EL (cell line): ENCODE data around the gene TPCN2.
A peak's percentile ranks its signal among the peaks of the same experiment; 100 is the strongest.

ENCODE experiments used
- DNase-seq: peaks from one replicate; pipeline ENCODE4 v3.0.0-alpha.2; 2016

TPCN2 gene

GRCh38 chr11:69010964-69011623 is 37.6 kb upstream of the TPCN2 start:
- peak; percentile 91 for DNase-seq

GRCh38 chr11:69011624-69012091 is 37.1 kb upstream of the TPCN2 start:
- no peak for DNase-seq

GRCh38 chr11:69012092-69013008 is 36.4 kb upstream of the TPCN2 start:
- DNase-seq: peak; percentile 74

GRCh38 chr11:69013009-69013951 is 35.5 kb upstream of the TPCN2 start, which contains the start of gene MRGPRF:
MRGPRF (minus strand) TSS chr11:69013246; CDS start chr11:69009901, 3,345 bp downstream.
- peak; percentile 92 for DNase-seq

GRCh38 chr11:69014084-69014851 is 34.5 kb upstream of the TPCN2 start:
- no peak for DNase-seq

GRCh38 chr11:69014898-69015549 is 33.7 kb upstream of the TPCN2 start:
- no peak for DNase-seq

DNA sequence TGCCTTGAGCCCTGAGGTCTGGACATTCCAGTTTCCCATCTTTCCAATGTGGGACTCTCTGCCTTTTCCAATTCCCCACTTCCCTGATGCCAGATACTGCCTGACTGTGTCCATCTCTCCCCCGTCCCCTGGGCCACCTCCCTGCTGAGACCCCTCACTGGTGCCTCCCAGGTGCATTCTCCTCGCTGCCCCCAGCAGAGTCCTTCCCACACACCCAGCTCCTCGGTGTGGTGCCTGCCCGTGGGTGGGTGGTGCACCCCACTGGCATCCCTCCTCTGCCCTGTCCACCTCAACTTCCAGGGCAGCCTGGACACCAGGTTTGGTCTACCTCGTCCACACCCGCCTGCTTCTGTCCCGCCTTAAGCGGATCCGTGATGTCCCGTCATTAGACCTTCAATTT is 30.8 kb upstream of the TPCN2 start:
- DNase-seq: no peak

DNA sequence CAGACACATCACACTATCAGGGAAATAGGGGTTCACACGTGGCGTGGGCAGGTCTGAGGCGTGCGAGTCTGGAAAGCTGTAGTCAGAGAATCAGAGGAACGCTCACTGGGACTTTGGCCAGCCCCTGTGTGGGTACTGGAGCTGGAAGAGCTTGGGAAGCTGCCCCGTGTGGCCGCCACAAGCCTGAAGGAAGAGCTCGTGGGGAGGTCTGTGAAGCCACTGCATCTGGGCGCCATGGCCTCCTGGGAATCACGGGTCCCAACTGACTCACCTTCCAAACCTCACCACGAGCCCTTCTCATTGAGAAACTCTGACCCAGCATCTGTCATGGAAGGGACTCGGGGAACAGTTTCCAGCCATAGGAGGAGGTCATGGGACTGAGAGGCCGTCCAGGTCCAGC is 29.8 kb upstream of the TPCN2 start:
- DNase-seq: peak; percentile 50

- no peak for DNase-seq
Measured at GRCh38 chr11:69022260-69022659, 26.5 kb upstream of the TPCN2 start.

DNA sequence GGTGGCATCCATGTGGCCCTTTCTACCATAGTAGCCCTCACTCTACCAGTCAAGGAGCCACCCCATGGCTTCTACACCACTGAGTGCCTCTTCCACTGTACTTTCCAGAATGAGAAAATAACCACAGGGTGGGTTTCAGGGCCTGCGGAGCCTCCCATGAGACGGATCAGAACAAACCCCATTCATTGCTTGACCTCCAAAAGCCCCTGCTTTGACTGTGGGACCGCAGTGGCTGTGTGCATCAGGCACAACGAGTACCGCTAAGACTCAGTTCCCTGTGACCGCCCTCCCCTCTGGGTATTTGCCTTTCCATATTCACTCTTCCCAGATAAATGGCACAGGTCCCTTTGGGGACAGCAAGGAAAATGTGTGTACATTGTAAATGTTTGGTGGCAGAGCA is 24.2 kb upstream of the TPCN2 start:
- no peak for DNase-seq

DNA sequence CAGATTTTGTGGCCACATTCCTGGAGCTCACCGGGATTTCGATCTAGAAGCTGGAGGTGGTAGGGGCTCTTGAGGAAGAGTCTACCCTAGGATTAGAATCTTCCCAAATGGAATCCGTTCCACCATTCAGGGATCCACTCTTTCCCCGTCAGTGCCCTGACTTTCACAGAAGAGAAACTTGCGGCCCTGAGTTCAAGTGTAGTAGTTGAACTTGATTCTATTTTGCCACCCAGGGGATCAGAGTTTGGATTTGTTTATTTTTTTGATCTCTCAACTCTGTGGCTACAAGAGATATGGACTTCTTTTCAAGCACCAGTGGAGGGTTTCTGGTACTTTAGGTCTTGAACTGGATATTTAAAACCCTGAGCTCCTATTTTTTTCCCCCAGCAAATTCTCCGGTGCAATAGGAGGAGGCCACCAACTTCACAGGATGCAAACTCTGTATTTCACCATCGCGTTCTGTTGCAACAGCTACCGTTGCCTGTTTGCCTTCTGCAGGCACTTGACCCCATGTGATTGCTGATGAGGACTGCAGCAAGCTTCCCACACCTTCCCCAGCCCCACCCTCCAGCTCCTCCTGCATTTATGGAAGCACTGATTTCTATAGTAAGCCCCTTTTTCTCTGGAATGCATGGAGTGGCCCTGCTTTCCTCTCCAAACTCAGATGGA is 20.9 kb upstream of the TPCN2 start:
- DNase-seq: no peak

GRCh38 chr11:69030301-69030700 is 18.4 kb upstream of the TPCN2 start:
- no peak for DNase-seq

DNA sequence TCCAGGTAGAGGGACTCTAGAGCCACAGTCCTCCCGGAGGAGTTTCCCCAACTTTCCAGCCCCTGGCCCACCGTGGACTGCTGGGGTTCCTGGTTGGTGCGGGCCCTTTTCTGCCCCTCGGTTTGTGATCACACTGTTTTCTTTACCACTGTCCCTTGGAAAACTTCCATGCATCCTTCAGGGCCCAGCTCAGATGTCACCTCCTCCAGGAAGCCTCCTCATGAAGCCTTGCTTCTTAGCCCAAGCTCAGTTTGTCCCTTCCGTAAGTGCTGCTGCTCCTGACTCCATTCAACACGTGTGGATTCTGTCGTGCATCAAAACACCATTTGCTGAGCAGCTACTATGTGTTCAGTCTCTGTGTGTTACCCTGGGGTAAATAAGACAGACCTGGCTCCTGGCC is 15.9 kb upstream of the TPCN2 start:
- DNase-seq: no peak

- DNase-seq: no peak
Measured at GRCh38 chr11:69033431-69033830, 15.3 kb upstream of the TPCN2 start.

DNA sequence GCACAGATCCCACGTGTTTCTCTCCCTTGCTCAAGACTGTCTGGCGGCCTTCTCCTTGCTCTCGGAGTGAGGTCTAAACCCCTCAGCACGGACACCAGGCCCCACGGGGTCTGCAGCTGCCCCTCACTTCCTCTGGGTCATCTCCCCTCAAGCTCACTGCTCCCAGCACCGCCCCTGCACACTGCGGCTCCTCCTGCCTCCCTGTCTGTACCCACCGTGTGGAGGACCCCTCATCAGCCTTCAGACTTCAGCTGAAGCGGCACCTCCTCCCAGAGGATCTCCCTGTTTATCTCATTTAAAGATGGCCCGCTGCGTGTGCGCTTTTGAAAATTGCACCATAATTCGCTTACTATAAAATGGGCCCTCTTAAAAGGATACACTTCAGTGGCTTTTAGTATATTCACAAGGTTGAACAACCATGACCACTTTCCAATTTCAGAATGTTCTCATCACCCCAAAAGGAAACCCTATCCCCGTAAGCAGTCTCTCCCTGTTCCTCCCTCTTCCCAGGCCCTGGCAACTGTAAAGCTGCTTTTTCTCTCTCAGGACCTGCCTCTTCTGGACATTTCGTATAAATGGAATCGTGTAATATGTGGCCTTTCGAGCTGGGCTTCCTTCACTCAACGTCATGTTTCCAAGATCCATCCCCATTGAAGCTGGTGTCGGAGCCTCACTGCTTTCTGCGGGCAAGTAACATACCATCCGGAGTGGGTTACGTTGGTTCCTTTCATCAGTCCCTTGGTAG is 14.4 kb upstream of the TPCN2 start:
- no peak for DNase-seq

GRCh38 chr11:69035150-69035945 is 13.4 kb upstream of the TPCN2 start:
- DNase-seq: no peak

- DNase-seq: peak; percentile 51
Measured at GRCh38 chr11:69035946-69036340, 12.8 kb upstream of the TPCN2 start.

DNA sequence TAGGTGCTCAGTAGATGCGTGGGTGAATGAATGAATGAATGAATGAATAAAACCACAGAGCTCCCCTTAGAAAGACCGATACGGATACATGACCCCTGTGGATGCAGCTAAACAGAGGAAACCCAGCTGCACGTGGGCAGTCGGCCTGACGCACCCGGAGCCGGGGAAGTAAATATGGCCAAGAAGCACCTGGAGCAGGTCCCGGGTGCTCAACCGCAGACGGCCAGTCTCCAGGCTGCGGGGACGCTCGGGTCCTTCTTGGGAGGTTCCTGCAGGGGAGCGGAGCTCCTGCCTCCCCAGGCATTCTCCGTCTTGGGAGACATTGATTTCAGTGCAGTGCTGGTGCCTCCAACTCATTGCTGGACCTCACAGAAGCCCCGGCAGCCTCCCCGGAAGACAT is 11.7 kb upstream of the TPCN2 start:
- DNase-seq: no peak

GRCh38 chr11:69037544-69037943 is 11.2 kb upstream of the TPCN2 start:
- no peak for DNase-seq
